ENCODE measurements around the gene GOLPH3L.
"Not testable (repeated sequence)": the region's sequence is repeated elsewhere in the genome, so short reads cannot be mapped to it uniquely, and the experiment has no call there.

The GOLPH3L gene

GRCh38 chr1:150613061-150613920, 83.7 kb downstream of the GOLPH3L start:
- Mint-ChIP-seq H3K4me3 (peak overlapping the region; percentile 74), H3K36me3 (ENCODE audit: low read depth) (peaks cover 60% of the 10 kb centered on the region), H3K4me1 (ENCODE audit: low read depth) (peaks cover 65% of the 10 kb centered on the region), H3K27ac (peak overlapping the region; percentile 91), H3K9me3 (no peaks in the 10 kb centered on the region), H3K27me3 (no peaks in the 10 kb centered on the region)

GRCh38 chr1:150612014-150612345, 85.0 kb downstream of the GOLPH3L start:
- peaks cover 53% of the 10 kb centered on the region for H3K36me3 Mint-ChIP-seq (ENCODE audit: low read depth)
- H3K9me3 Mint-ChIP-seq, result no peaks in the 10 kb centered on the region
- H3K27me3 Mint-ChIP-seq, result no peaks in the 10 kb centered on the region
- H3K4me1 Mint-ChIP-seq (ENCODE audit: low read depth), result peaks cover 63% of the 10 kb centered on the region
- H3K27ac Mint-ChIP-seq, result peak overlapping the region; percentile 91
- peak overlapping the region; percentile 74 for H3K4me3 Mint-ChIP-seq

- Mint-ChIP-seq H3K27me3 (no peaks in the 10 kb centered on the region), H3K36me3 (ENCODE audit: low read depth) (peaks cover 44% of the 10 kb centered on the region), H3K4me3 (no peak overlapping the region), H3K27ac (no peak overlapping the region), H3K9me3 (no peaks in the 10 kb centered on the region), H3K4me1 (ENCODE audit: low read depth) (peaks cover 55% of the 10 kb centered on the region)
These were observed 86.4 kb downstream of the GOLPH3L start for GRCh38 chr1:150610576-150610975.

GRCh38 chr1:150609732-150610131, 87.2 kb downstream of the GOLPH3L start:
- peaks cover 55% of the 10 kb centered on the region for H3K4me1 Mint-ChIP-seq (ENCODE audit: low read depth)
- peak overlapping the region; percentile 40 for H3K27ac Mint-ChIP-seq
- no peak overlapping the region for H3K4me3 Mint-ChIP-seq
- H3K36me3 Mint-ChIP-seq (ENCODE audit: low read depth), result peaks cover 39% of the 10 kb centered on the region
- no peaks in the 10 kb centered on the region for H3K9me3 Mint-ChIP-seq
- H3K27me3 Mint-ChIP-seq, result no peaks in the 10 kb centered on the region

- Mint-ChIP-seq H3K27ac (peak overlapping the region; percentile 76), H3K27me3 (no peaks in the 10 kb centered on the region), H3K4me1 (ENCODE audit: low read depth) (peaks cover 38% of the 10 kb centered on the region), H3K36me3 (ENCODE audit: low read depth) (peaks cover 27% of the 10 kb centered on the region), H3K9me3 (no peaks in the 10 kb centered on the region), H3K4me3 (no peak overlapping the region)
These were observed 90.4 kb downstream of the GOLPH3L start for GRCh38 chr1:150606463-150607142.

- H3K4me3 Mint-ChIP-seq, H3K9me3 Mint-ChIP-seq, H3K27me3 Mint-ChIP-seq: not testable (repeated sequence)
- H3K36me3 Mint-ChIP-seq (ENCODE audit: low read depth), result peaks cover 27% of the 10 kb centered on the region
- H3K27ac Mint-ChIP-seq, result peak overlapping the region; percentile 52
- H3K4me1 Mint-ChIP-seq (ENCODE audit: low read depth), result peaks cover 29% of the 10 kb centered on the region
These were observed 91.6 kb downstream of the GOLPH3L start for GRCh38 chr1:150605451-150605731.

GRCh38 chr1:150604226-150604588, 92.7 kb downstream of the GOLPH3L start:
- peaks cover 21% of the 10 kb centered on the region for H3K36me3 Mint-ChIP-seq (ENCODE audit: low read depth)

GRCh38 chr1:150603711-150604110, 93.2 kb downstream of the GOLPH3L start:
- peak overlapping the region; percentile 41 for H3K27ac Mint-ChIP-seq
- no peak overlapping the region for H3K4me3 Mint-ChIP-seq
- H3K4me1 Mint-ChIP-seq (ENCODE audit: low read depth), result peaks cover 29% of the 10 kb centered on the region

More at GRCh38 chr1:150604226-150604588, 92.7 kb downstream of the GOLPH3L start:
- Mint-ChIP-seq H3K27ac (peak overlapping the region; percentile 88), H3K27me3 (no peaks in the 10 kb centered on the region), H3K9me3 (no peaks in the 10 kb centered on the region), H3K4me1 (ENCODE audit: low read depth) (peaks cover 29% of the 10 kb centered on the region), H3K4me3 (no peak overlapping the region)

GRCh38 chr1:150602372-150602771, 94.6 kb downstream of the GOLPH3L start:
- not testable (repeated sequence) for H3K27ac Mint-ChIP-seq, H3K27me3 Mint-ChIP-seq, H3K4me3 Mint-ChIP-seq, H3K9me3 Mint-ChIP-seq
- Mint-ChIP-seq H3K4me1 (ENCODE audit: low read depth) (peaks cover 29% of the 10 kb centered on the region), H3K36me3 (ENCODE audit: low read depth) (peaks cover 16% of the 10 kb centered on the region)

More at GRCh38 chr1:150603711-150604110, 93.2 kb downstream of the GOLPH3L start:
- peaks cover 16% of the 10 kb centered on the region for H3K36me3 Mint-ChIP-seq (ENCODE audit: low read depth)
- no peaks in the 10 kb centered on the region for H3K9me3 Mint-ChIP-seq
- H3K27me3 Mint-ChIP-seq, result no peaks in the 10 kb centered on the region

GRCh38 chr1:150601540-150601939, 95.4 kb downstream of the GOLPH3L start:
- no peak overlapping the region for H3K27ac Mint-ChIP-seq
- no peak overlapping the region for H3K4me3 Mint-ChIP-seq
- no peaks in the 10 kb centered on the region for H3K27me3 Mint-ChIP-seq
- H3K9me3 Mint-ChIP-seq, result no peaks in the 10 kb centered on the region
- H3K4me1 Mint-ChIP-seq (ENCODE audit: low read depth), result peaks cover 27% of the 10 kb centered on the region
- peaks cover 15% of the 10 kb centered on the region for H3K36me3 Mint-ChIP-seq (ENCODE audit: low read depth)

GRCh38 chr1:150598346-150598745, 98.6 kb downstream of the GOLPH3L start:
- not testable (repeated sequence) for H3K4me1 Mint-ChIP-seq (ENCODE audit: low read depth); H3K27me3 Mint-ChIP-seq; H3K4me3 Mint-ChIP-seq; H3K27ac Mint-ChIP-seq; H3K9me3 Mint-ChIP-seq; H3K36me3 Mint-ChIP-seq (ENCODE audit: low read depth)

GRCh38 chr1:150596976-150597375, 100.0 kb downstream of the GOLPH3L start:
- H3K27ac Mint-ChIP-seq, result no peak overlapping the region
- H3K27me3 Mint-ChIP-seq, result no peaks in the 10 kb centered on the region
- H3K4me1 Mint-ChIP-seq (ENCODE audit: low read depth), result peaks cover 6% of the 10 kb centered on the region
- no peak overlapping the region for H3K4me3 Mint-ChIP-seq
- H3K9me3 Mint-ChIP-seq, result no peaks in the 10 kb centered on the region
- no peaks in the 10 kb centered on the region for H3K36me3 Mint-ChIP-seq (ENCODE audit: low read depth)
